Stimulated activated CD4-positive, alpha-beta T cell treated with anti-CD3 and anti-CD28 coated beads, TNF-alpha, amount 100 ng/mL, for 24 hours (primary cell): Measurements from ENCODE around the gene AATK.

Source experiments
- DNase-seq, 3 experiments: peaks; one replicate each; pipeline ENCODE4 v3.0.0-alpha.2; 2020; ENCODE audit warnings: low read depth in 3 of 3

AATK gene

GRCh38 chr17:81180836-81181810, 15.1 kb upstream of the AATK start:
- no peak for DNase-seq

DNA sequence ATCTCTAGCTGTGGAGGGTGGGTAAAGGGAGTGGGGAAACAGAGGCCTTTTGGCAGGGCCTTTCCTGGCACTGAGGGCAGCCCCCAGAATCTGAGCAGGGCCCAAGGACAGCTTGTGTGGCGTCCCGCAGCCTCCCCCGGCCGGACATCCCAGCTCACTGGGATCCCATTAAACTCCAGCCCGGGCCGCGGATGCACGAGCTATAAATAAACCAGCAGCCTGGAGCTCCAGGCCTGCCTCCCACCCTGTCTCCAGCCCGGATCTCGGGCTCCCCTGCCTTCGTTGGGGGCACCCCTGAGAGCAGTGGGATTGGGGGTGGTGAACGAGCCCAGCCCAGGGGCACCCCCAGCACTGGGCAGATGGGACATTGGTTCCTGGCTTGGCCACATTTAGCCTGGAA, 13.8 kb upstream of the AATK start:
- no peak for DNase-seq

DNA sequence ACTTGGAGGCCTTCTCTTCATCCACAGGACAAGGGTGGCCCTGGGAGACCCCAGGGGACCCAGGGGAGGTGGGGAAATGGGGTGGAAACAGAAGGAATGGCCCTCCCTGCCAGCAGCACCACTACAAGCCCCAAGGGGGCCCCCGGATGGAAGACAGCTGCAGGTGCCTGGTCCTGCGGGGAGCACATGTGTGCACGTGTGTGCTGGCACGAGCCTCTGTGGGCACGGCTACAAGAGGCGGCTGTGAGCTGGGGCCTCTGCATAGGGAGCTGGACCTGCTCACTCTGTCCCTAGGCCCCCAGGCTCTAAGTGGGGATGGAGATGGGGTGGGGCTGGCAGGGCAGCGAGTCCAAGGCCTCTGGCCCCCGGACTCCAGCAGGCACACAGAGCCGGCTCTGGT, 13.2 kb upstream of the AATK start:
- DNase-seq = no peak

DNA sequence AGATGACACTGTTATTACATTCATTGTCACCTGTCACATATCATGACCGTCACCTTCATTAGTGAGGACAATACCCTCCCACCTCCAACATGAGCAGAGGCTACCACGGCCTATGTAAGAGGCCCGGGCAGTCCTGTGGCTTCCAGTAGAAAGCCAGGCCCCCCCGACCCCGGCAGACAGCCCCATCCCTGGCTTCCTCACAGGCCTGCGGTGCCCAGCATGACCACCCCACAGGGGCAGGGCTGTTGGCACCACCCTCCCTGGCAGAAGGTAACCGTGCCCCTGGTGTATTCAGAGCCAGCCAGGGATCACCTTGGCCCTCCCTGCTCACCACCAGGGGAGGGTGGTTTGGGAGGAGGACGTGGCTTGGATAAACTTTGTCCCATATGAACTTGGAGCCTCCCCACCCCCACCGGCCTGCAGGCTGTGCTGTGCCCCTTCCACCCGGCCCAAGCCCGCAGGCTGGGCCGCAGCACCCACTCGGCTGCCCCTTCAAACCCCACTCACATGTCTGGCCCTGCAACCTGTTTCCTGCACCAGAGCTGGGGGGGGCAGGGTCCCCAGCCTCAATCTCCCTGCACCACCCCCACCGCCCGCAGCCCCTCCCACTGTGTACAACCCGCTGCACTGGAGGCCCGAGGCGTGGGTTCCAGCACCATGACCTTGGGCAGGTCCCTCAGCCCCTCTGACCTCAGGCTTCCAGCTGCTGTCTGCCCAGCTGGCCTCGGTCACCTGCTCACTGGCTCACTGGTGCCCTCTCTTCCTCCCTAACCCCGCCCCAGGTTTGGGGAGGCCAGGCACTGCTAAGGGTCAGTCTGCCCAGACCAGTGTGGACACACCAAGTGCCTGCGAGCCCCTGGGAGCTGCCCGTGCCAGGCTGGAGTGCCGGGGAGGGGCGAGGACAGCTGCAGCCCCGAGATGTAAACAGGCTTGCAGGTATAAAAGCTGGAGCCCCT, 12.4 kb upstream of the AATK start:
- no peak for DNase-seq

GRCh38 chr17:81176666-81177065, 10.6 kb upstream of the AATK start:
- DNase-seq = no peak

GRCh38 chr17:81173762-81174155, 7.7 kb upstream of the AATK start:
- DNase-seq = no peak

DNA sequence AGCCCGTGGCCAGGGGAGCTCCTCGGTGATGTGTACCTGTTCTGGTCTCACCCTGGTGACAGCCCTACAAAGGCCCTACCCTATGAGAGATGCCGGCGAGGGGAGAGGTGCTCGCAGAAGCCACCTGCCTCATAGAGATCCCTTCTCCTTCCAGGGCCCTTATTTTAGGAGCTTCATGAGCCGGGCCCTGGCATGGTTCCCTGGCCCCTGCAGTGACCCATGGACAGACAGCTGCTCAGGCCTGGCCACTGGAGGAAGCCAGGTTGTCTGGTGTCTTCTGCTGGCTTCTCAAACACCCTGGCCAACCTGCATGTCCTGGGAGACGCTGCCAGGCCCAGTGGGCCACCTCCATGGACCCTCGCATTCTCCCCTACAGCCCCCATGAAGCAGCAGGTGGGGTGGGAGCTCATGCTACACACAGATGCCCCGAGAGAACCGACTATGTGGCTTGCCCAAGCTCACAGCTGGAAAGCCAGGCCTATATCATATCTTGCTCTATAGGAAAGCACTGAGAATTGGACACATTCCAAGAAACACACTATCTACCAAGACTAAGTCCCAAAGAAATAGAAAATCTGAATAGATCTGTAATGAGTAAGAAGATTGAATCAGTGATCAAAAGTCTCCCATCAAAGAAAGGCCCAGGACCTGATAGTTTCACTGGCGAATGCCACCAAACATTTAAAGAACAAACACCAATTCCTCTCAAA, 7.2 kb upstream of the AATK start:
- no peak for DNase-seq

GRCh38 chr17:81171941-81172340, 5.9 kb upstream of the AATK start:
- DNase-seq = no peak

DNA sequence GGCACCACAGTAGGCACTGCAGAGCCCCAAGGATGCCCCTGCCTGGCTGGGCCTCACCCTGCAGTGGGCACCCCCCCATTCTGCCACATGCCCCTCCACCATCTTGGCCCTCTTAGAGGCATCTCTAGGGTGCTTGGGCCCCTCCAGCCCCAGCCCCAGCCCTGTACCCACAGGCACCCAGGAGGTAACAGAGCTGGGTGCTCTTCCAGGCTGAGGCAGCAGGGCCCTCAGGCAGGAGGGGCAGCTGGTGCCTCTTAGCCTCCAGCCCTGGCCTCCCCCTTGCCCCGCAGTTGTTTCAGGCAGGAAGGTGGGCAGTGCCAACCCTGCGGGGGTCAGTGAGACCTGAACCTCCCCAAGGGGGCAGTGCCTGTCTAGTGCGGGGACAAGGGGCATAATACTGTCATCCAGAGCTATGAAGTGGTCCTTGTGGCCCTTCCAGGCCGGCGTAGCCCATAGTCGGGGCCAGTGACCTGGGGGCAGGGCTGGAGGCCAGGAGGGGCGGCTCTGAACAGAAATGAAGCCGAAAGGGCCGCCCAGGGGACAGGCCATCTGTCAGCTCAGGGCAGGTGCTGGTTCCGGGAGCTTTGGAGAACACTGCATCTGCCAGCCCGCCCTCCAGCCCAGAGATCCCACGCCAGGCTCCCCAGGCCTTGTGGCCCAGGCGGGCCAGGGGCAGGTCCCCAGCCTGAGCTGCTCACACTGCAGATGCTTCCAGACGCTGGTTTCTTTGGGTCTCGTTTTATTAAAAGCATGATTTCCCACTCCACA, 4.9 kb upstream of the AATK start:
- no peak for DNase-seq

GRCh38 chr17:81169870-81170309, 3.9 kb upstream of the AATK start:
- no peak for DNase-seq

DNA sequence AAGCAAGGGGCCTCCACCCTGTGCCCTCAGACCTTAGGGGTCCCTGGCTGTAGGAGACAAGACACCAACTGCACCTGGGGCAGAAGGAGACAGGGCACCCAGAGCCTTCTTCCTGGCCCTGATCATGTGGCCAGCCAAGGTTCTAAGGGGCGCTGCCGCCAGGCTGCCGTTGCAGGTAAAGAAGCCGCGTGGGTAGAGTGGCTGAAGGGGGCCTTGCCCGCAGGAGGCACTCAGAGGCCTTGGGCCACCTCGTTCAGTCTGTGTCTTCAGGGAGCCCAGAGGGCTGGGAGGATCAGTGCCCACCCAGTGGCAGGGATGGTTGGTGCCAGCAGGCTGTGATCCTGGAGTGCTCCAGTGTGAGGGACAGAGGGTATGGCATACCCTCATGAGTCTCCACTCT, 1.6 kb upstream of the AATK start:
- no peak for DNase-seq

DNA sequence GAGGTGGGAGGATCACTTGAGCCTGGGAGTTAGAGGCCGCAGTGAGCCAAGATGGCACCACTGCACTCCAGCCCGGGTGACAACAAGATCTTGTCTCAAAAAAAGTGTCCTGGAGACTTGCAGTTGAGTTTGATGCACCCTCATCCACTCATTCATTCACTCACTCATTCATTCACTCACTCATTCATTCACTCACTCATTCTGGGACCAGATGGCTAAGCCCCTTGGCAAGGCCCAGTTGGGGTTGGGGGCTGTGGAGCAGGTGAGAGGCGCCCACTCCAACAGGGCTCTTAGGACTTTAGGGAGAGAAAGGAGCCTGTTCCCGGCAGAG, 1.1 kb upstream of the AATK start:
- DNase-seq = no peak

DNA sequence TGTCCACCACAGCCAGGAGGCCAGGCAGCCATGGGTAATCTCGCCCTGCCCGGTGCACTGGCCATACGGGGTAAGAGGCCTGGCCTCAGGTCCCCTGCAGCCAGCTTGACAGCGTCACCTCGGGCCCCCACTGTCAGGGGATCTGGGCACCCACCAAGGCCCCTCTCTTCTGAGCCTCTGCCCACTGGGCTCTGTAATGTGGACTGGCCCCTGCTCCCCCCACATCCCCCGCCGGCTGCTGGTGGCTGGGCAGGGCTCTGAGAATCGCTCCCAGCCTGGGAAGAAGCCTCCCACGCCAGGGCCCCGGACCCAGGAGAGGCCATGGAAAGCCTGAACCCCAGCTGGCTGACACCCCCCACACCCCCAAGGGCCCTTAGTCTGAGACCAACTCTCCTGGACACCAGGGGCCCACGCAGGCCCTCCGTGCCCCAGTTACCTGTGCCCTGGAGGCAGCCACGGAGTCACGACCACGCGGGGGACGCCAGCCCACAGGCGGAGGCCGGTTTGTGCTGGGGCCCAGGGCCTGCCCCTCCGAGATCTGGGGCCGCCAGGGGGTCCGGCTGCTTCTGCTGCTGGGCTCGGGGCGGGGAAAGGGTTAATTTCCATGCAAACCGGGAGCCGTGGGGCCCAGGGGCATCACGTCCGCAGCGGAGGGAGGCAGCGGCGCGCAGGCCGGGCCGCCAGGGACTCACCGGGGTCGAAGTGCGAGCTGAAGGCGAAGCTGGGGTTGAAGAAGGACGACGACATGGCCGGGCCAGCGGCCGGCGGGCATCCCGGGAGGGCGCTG, 582 bp downstream of the AATK start, which contains the start of gene PVALEF:
Gene PVALEF (plus strand): TSS at position 262 of the 787 bp plus-strand sequence. CDS start 15,720 bp downstream, outside the sequence.
- no peak for DNase-seq

DNA sequence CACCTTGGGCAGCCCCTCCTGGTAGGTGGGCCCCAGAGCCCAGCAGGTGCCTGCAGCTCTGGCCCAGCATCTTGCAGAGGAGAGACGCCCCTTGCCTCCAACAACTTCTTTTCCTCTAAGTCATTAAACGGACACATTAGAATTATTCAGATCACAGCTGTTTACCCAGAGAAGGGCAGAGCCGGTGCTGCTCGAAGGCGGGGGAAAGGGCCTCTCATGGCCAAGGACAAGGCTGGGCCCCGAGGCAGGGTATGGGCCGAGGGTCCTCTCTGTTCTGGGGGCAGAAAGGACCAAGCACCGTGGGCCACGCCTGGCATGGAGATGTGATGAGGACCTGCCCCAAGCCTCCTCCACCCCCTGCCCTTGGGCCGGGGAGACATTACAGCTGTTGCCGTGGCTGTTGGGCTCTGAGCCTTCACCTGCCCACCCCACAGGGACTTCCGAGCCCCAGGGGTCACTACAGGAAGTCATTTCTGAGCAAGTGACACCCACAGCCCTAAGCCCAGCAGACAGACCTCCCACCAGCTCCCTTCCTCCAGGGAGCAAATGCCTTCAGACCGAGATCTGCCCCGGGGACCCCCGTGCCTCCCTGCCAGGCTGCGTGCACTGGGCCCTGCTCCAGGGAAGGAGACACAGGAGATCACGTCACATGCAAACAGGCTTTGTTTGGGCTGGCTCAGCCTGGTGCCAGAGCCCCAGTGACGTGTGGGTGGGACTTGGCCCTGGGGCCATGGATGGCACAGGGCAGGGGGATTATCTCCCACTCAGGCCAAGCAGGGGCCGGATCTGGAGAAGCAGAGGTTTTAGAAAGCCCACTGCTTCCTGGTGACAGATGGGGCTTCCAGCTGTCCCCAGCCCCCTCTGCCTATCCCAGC, 1.4 kb downstream of the AATK start:
- DNase-seq = no peak

GRCh38 chr17:81163703-81164370, 2.2 kb downstream of the AATK start:
- DNase-seq = no peak

DNA sequence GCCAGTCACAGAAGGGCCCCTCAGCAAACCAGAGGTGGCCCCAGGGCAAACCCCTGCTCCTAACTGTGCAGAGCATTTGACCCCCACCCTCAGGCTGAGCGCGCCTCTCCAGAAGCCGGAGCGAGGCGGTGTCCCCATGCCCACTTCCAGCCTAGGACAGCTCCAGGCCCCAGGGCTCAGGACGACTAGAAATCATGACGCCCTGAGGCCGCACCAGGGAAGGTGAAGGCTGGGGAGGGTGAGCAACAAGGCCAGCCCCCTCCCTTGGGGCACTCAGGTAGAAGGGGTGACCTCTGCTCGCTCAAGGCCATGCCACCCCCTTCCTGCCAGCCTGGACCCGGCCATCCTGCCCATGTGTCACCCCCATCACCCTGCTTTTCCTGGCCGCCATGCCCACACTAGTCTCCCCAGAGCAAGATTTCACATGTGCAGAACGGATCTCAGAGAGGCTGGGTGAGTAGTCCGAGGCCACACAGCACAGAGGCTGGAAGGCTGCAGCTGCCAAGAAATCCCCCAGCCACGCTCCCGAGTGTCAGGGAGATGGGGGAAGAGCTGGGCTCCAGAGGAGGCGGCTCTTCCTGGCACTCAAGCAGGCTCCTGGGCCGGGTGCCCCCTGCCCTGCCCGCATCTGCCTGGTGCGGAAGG, 2.8 kb downstream of the AATK start:
- DNase-seq = no peak

GRCh38 chr17:81162491-81162890, 3.5 kb downstream of the AATK start:
- no peak for DNase-seq

DNA sequence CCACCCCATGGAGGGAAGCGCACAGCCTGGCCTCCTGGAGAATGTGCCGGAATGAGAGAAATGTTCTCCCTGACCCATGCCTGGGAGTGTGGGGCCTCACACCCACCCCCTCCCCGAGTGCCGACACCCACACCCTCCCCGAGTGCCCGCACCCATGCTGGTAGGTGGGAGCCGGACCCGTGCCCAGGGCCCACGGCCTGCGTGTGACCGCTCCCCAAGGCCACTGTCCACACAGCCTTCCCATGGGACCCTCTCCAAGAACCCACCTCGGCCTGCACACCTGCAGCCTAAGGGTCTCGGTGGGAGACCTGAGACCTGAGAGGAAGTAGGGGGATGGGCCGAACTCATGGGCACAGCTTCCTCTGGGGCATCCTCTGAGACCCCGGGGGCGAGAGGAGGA, 4.0 kb downstream of the AATK start:
- no peak for DNase-seq
